Panc1 (cell line): ENCODE measurements around the gene PNO1.

Experiments
- POLR2AphosphoS5 ChIP-seq: IDR thresholded peaks from 2 replicates; pipeline ENCODE4 v1.6.1; 2012; ENCODE audit warnings: mild to moderate bottlenecking, low read depth, low read length, moderate library complexity
- REST ChIP-seq, 2 experiments: IDR thresholded peaks; 2 replicates each; pipeline ENCODE4 v1.6.1; 2011 to 2012; ENCODE audit warnings: low read depth in 2 of 2, control low read depth in 1 of 2, low read length in 1 of 2, mild to moderate bottlenecking in 1 of 2, moderate library complexity in 1 of 2; ENCODE audit not compliant: insufficient read depth in 1 of 2
- TF ChIP-seq, protein P1 (sequence below): fragments of 450-650 bp; IDR thresholded peaks from 2 replicates; pipeline ENCODE4 v1.5.1; 2017; ENCODE audit warnings: mild to moderate bottlenecking

DNA sequence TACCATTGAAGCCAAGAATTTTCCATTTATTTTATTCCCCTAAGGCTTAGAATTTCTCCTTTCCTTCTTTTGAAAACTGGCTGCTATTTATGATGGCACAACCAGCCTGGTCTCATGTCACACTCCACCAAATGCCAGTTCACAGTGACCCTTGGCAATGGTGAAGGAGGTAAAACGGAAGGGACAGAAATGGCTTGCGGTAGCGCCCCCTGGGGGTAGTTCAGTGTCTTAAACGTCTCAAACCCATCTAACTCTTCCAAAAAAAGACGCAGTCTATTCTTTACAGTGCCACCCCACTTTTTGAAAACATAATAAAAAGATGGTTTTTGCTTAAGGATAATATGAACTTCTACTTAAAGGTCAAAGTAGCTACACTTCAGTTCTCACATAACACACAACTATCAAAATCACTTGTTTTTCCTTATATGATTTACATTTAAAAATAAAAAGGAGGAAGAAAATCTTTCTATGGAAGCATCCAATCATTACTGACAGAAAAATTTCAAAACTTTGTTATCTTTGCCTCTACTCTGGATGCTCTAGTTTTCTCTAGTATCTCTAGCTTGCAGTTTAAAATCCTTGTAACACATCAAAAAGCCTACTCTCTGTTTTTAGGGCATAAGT, 28.0 kb downstream of the PNO1 start:
- TF ChIP-seq REST (IDR thresholded peaks at IDR 0.05; ENCODE audit: insufficient read depth in 1 of 2, low read depth in 2 of 2, low read length in 1 of 2) (no peak), POLR2AphosphoS5 (no peak)
- TF ChIP-seq, protein P1, sequence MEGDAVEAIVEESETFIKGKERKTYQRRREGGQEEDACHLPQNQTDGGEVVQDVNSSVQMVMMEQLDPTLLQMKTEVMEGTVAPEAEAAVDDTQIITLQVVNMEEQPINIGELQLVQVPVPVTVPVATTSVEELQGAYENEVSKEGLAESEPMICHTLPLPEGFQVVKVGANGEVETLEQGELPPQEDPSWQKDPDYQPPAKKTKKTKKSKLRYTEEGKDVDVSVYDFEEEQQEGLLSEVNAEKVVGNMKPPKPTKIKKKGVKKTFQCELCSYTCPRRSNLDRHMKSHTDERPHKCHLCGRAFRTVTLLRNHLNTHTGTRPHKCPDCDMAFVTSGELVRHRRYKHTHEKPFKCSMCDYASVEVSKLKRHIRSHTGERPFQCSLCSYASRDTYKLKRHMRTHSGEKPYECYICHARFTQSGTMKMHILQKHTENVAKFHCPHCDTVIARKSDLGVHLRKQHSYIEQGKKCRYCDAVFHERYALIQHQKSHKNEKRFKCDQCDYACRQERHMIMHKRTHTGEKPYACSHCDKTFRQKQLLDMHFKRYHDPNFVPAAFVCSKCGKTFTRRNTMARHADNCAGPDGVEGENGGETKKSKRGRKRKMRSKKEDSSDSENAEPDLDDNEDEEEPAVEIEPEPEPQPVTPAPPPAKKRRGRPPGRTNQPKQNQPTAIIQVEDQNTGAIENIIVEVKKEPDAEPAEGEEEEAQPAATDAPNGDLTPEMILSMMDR: peak; percentile 86
